DMS 273 (cell line): ENCODE results near the gene DIPK1A.

Experiments
- DNase-seq: peaks from one replicate; lab custom pipeline; 2025; ENCODE audit not compliant: unreplicated experiment; lab: John Stamatoyannopoulos, UW

Gene DIPK1A

GRCh38 chr1:92805216-92805615 is 156.0 kb downstream of the DIPK1A start:
- no peak for DNase-seq

GRCh38 chr1:92804721-92805201 is 156.5 kb downstream of the DIPK1A start:
- peak; percentile 89 for DNase-seq

GRCh38 chr1:92803140-92803887 is 157.9 kb downstream of the DIPK1A start:
- DNase-seq = no peak

- DNase-seq = no peak
Observed at GRCh38 chr1:92797961-92798360, 163.3 kb downstream of the DIPK1A start.

- no peak for DNase-seq
Observed at GRCh38 chr1:92797297-92797696, 164.0 kb downstream of the DIPK1A start.

- DNase-seq = no peak
Observed at GRCh38 chr1:92795166-92795565, 166.1 kb downstream of the DIPK1A start.

GRCh38 chr1:92792340-92792782 is 168.9 kb downstream of the DIPK1A start:
- DNase-seq = peak; percentile 4
